Common myeloid progenitor, CD34-positive (primary cell): ENCODE results near the gene CCL13. TPM values are rescaled to one million over a fixed set of nuclear protein-coding genes. Genes with fewer than 3 reads are reported as not detected.
A peak's percentile ranks its signal among the peaks of the same experiment; 100 is the strongest.

ENCODE experiments used
- CTCF ChIA-PET: fragments of 350-600 bp; sonication (Branson Sonifier 250); formaldehyde crosslinking; loops from one replicate; lab custom pipeline; 2021; ENCODE audit warnings: antibody characterized with exemption; lab: Charles Lee
- POLR2A ChIA-PET: fragments of 350-600 bp; sonication (Branson Sonifier 250); formaldehyde crosslinking; loops from one replicate; lab custom pipeline; 2021; ENCODE audit warnings: antibody characterized with exemption; lab: Charles Lee
- DNase-seq, 3 donors: peaks; one replicate each; pipeline versions ENCODE4 v3.0.0 to v3.0.0-alpha.2; 2013
- H3K27ac ChIP-seq, 2 experiments: 1 replicate in 1 of 2; 2 replicates in 1 of 2; pipeline ENCODE4 v1.7.0; 2013; ENCODE audit warnings: inconsistent platforms in 2 of 2, low read length in 2 of 2, mild to moderate bottlenecking in 2 of 2, low read depth in 1 of 2, moderate library complexity in 1 of 2; ENCODE audit not compliant: severe bottlenecking in 2 of 2, insufficient read depth in 1 of 2, poor library complexity in 1 of 2
- H3K27me3 ChIP-seq, 5 experiments: replicated peaks in 2 of 5; 1 replicate in 3 of 5; 2 replicates in 2 of 5; pipeline versions ENCODE4 v1.6.1 to v1.7.0; 2013; ENCODE audit warnings: low read length in 4 of 5, mild to moderate bottlenecking in 2 of 5, moderate library complexity in 2 of 5, inconsistent platforms in 1 of 5; ENCODE audit not compliant: insufficient read depth in 5 of 5, control insufficient read depth in 4 of 5
- H3K36me3 ChIP-seq, 4 experiments: 1 replicate in 2 of 4; 2 replicates in 2 of 4; pipeline versions ENCODE4 v1.6.1 to v1.7.0; 2013; ENCODE audit warnings: low read length in 3 of 4, control low read depth in 1 of 4, mild to moderate bottlenecking in 1 of 4; ENCODE audit not compliant: control insufficient read depth in 4 of 4, insufficient read depth in 4 of 4
- H3K4me1 ChIP-seq, 4 experiments: 1 replicate in 3 of 4; 2 replicates in 1 of 4; pipeline versions ENCODE4 v1.6.1 to v1.7.1; 2013; ENCODE audit warnings: low read length in 3 of 4, mild to moderate bottlenecking in 3 of 4, control low read depth in 1 of 4, inconsistent platforms in 1 of 4, moderate library complexity in 1 of 4; ENCODE audit not compliant: control insufficient read depth in 4 of 4, insufficient read depth in 4 of 4; ENCODE audit errors: control extremely low read depth in 1 of 4
- H3K4me3 ChIP-seq, 7 experiments: 1 replicate in 4 of 7; 2 replicates in 3 of 7; pipeline versions ENCODE4 v1.5.1 to v1.7.0; 2013; ENCODE audit warnings: mild to moderate bottlenecking in 7 of 7, low read length in 6 of 7, moderate library complexity in 6 of 7, inconsistent platforms in 2 of 7, low read depth in 2 of 7, control low read depth in 1 of 7; ENCODE audit not compliant: insufficient read depth in 4 of 7, control insufficient read depth in 1 of 7; ENCODE audit errors: extremely low read depth in 1 of 7
- H3K9me3 ChIP-seq, 5 experiments: 1 replicate in 4 of 5; 2 replicates in 1 of 5; pipeline versions ENCODE4 v1.6.1 to v1.7.1; 2013; ENCODE audit warnings: low read length in 4 of 5, mild to moderate bottlenecking in 2 of 5, inconsistent platforms in 1 of 5, low read depth in 1 of 5, moderate library complexity in 1 of 5; ENCODE audit not compliant: control insufficient read depth in 4 of 5, insufficient read depth in 2 of 5; ENCODE audit errors: control extremely low read depth in 1 of 5
- WGBS: methylation state at CpG from one replicate; pipeline ENCODE4 v1.1.5; 2013; ENCODE audit not compliant: insufficient coverage; 5-methylcytosine and 5-hydroxymethylcytosine counted together
- polyA plus RNA-seq: library from polyadenylated mRNA; unstranded; fragments of 120-200 nt; gene quantifications from one replicate; pipeline ENCODE4 v1.2.1, GENCODE V29; 2013

CCL13 gene
- polyA plus RNA-seq, result not detected

- POLR2A ChIA-PET, result no interaction called here
- CTCF ChIA-PET, result interaction anchor here (11.9 kb wide), 1 partner anchor 153 kb away, joined by 318 read pairs; no protein-coding TSS in a partner anchor
- 100% methylated on average over 3 of the region's 5 CpGs for WGBS
- Histone ChIP-seq H3K27ac (no peak within 1 kb of the TSS), H3K4me3 (no peak within 1 kb of the TSS), H3K27me3 (no peaks in the 10 kb centered on the region), H3K4me1 (peaks cover 3 to 17% (median 10%) of the 10 kb centered on the region in 4 experiments), H3K9me3 (no peaks in the 10 kb centered on the region), H3K36me3 (no peaks in the 10 kb centered on the region)
- DNase-seq, result no peak
Measured at GRCh38 chr17:34356194-34356593, at the start of gene CCL13. TSS of gene CCL13 (plus strand) at chr17:34356480. CDS start at chr17:34356527, 47 bp downstream.

GRCh38 chr17:34307110-34307509, 49.2 kb upstream of the CCL13 start:
- no peak overlapping the region for H3K4me3 ChIP-seq
- CTCF ChIA-PET, result interaction anchor here (1.0 kb wide), 1 partner anchor 55 kb away, joined by 4 read pairs; no protein-coding TSS in a partner anchor
- peak; percentile 16 to 64 (median 53) for DNase-seq

GRCh38 chr17:34308371-34308770, 47.9 kb upstream of the CCL13 start:
- no peaks in the 10 kb centered on the region for H3K27me3 ChIP-seq
- peaks cover 0 to 13% (median 1%) of the 10 kb centered on the region in 4 experiments for H3K4me1 ChIP-seq
- no peak overlapping the region for H3K4me3 ChIP-seq
- CTCF ChIA-PET, result no interaction called here
- POLR2A ChIA-PET, result interaction anchor here (0.7 kb wide), 1 partner anchor 18 kb away, joined by 3 read pairs; no protein-coding TSS in a partner anchor
- no peaks in the 10 kb centered on the region for H3K9me3 ChIP-seq
- DNase-seq, result peak in 1 of 3 donors; percentile 5
- no peaks in the 10 kb centered on the region for H3K36me3 ChIP-seq
- no peak overlapping the region for H3K27ac ChIP-seq

More at GRCh38 chr17:34307110-34307509, 49.2 kb upstream of the CCL13 start:
- H3K4me1 ChIP-seq, result peaks cover 0 to 13% (median 1%) of the 10 kb centered on the region in 4 experiments
- no peaks in the 10 kb centered on the region for H3K9me3 ChIP-seq
- H3K36me3 ChIP-seq, result no peaks in the 10 kb centered on the region
- WGBS, result 0% methylated on average over 1 of the region's 3 CpGs
- no peak overlapping the region for H3K27ac ChIP-seq
- H3K27me3 ChIP-seq, result no peaks in the 10 kb centered on the region
- POLR2A ChIA-PET, result no interaction called here

GRCh38 chr17:34311291-34311690, 45.0 kb upstream of the CCL13 start:
- CTCF ChIA-PET, result no interaction called here
- no peak overlapping the region for H3K27ac ChIP-seq

GRCh38 chr17:34312080-34312479, 44.2 kb upstream of the CCL13 start:
- Histone ChIP-seq H3K36me3 (no peaks in the 10 kb centered on the region), H3K4me1 (peaks cover 0 to 17% (median 4%) of the 10 kb centered on the region in 4 experiments), H3K27ac (no peak overlapping the region), H3K27me3 (no peaks in the 10 kb centered on the region), H3K4me3 (no peak overlapping the region), H3K9me3 (no peaks in the 10 kb centered on the region)
- no peak for DNase-seq
- POLR2A ChIA-PET, result no interaction called here
- CTCF ChIA-PET, result no interaction called here
- WGBS, result 53% methylated on average over 3 of the region's 5 CpGs

More at GRCh38 chr17:34311291-34311690, 45.0 kb upstream of the CCL13 start:
- Histone ChIP-seq H3K27me3 (no peaks in the 10 kb centered on the region), H3K9me3 (no peaks in the 10 kb centered on the region), H3K36me3 (no peaks in the 10 kb centered on the region), H3K4me1 (peaks cover 0 to 21% (median 4%) of the 10 kb centered on the region in 4 experiments), H3K4me3 (no peak overlapping the region)
- no peak for DNase-seq
- POLR2A ChIA-PET, result no interaction called here
- WGBS, result 100% methylated on average over 3 of the region's 7 CpGs

GRCh38 chr17:34313164-34313563, 43.1 kb upstream of the CCL13 start:
- Histone ChIP-seq H3K27ac (no peak overlapping the region), H3K36me3 (no peaks in the 10 kb centered on the region), H3K4me1 (peaks cover 0 to 11% (median 2%) of the 10 kb centered on the region in 4 experiments), H3K4me3 (no peak overlapping the region), H3K27me3 (no peaks in the 10 kb centered on the region), H3K9me3 (no peaks in the 10 kb centered on the region)
- ChIA-PET POLR2A (no interaction called here), CTCF (interaction anchor here (1.1 kb wide), 1 partner anchor 111 kb away, joined by 3 read pairs; no protein-coding TSS in a partner anchor)
- DNase-seq, result no peak
- WGBS, result 100% methylated on average over 4 of the region's 4 CpGs

GRCh38 chr17:34314279-34314678, 42.0 kb upstream of the CCL13 start:
- Histone ChIP-seq H3K4me3 (peak overlapping the region in 1 of 7 experiments; percentile 12), H3K36me3 (no peaks in the 10 kb centered on the region), H3K27me3 (no peaks in the 10 kb centered on the region), H3K9me3 (no peaks in the 10 kb centered on the region), H3K27ac (no peak overlapping the region), H3K4me1 (peaks cover 0 to 8% (median 2%) of the 10 kb centered on the region in 4 experiments)
- ChIA-PET CTCF (interaction anchor here (1.1 kb wide), 1 partner anchor 112 kb away, joined by 3 read pairs; no protein-coding TSS in a partner anchor), POLR2A (no interaction called here)
- DNase-seq, result peak in 2 of 3 donors; percentile 26 to 27
- WGBS, result 21% methylated on average over 4 of the region's 4 CpGs
